MCF 10A (cell line): ENCODE measurements around the gene PTPRG. TPM values are rescaled to one million over a fixed set of nuclear protein-coding genes. Genes with fewer than 3 reads are reported as not detected.

ENCODE experiments used
- BruUV-seq: library from RNA; stranded (reverse); fragments of 400-500 nt; replicated peaks from 2 replicates; lab custom pipeline; 2021; lab: Mats Ljungman, UMichigan
- CTCF ChIA-PET: fragments of 300-600 bp; sonication (Branson Sonifier 250); formaldehyde crosslinking; extraction: SDS; loops from one replicate; lab custom pipeline; 2021; ENCODE audit warnings: antibody characterized with exemption, inconsistent platforms; lab: Yijun Ruan, JAX
- POLR2A ChIA-PET: fragments of 300-600, 350-650 bp; sonication (Branson Sonifier 250); formaldehyde crosslinking; extraction: SDS; loops from one replicate; lab custom pipeline; 2020; ENCODE audit warnings: antibody characterized with exemption, inconsistent platforms; lab: Yijun Ruan, JAX
- DNase-seq: peaks from one replicate; pipeline ENCODE4 v3.0.0-alpha.2; 2018; ENCODE audit not compliant: unreplicated experiment
- H3K27ac Mint-ChIP-seq: one replicate; pipeline ENCODE4 v1.8.0; 2022; ENCODE audit warnings: mild to moderate bottlenecking, low read depth, mixed read lengths; ENCODE audit not compliant: unreplicated experiment
- H3K27me3 Mint-ChIP-seq: one replicate; pipeline ENCODE4 v1.8.0; 2022; ENCODE audit warnings: mixed read lengths; ENCODE audit not compliant: insufficient read depth, unreplicated experiment
- H3K36me3 Mint-ChIP-seq: one replicate; pipeline ENCODE4 v1.8.0; 2022; ENCODE audit warnings: mild to moderate bottlenecking, moderate library complexity, mixed read lengths; ENCODE audit not compliant: insufficient read depth, unreplicated experiment
- H3K4me1 Mint-ChIP-seq: one replicate; pipeline ENCODE4 v1.8.0; 2022; ENCODE audit warnings: mixed read lengths; ENCODE audit not compliant: insufficient read depth, unreplicated experiment
- H3K4me3 Mint-ChIP-seq: one replicate; pipeline ENCODE4 v1.8.0; 2022; ENCODE audit warnings: mild to moderate bottlenecking, moderate library complexity, mixed read lengths; ENCODE audit not compliant: unreplicated experiment
- H3K9me3 Mint-ChIP-seq: one replicate; pipeline ENCODE4 v1.8.0; 2022; ENCODE audit warnings: mixed read lengths; ENCODE audit not compliant: unreplicated experiment
- intact Hi-C: fragments of 100-400 bp; cut with micrococcal nuclease; formaldehyde crosslinking; loops from 2 replicates; pipeline ENCODE4 v1.14.1; 2022
- total RNA-seq: library from RNA; stranded (reverse); gene quantifications from 2 replicates; pipeline ENCODE4 v1.2.3, GENCODE V29; 2022
- TF ChIP-seq, protein P1 (sequence below): fragments of 200-600 bp; IDR thresholded peaks from one replicate; pipeline ENCODE4 v1.8.0; 2022; ENCODE audit warnings: antibody characterized with exemption, mild to moderate bottlenecking; ENCODE audit not compliant: unreplicated experiment

Gene PTPRG
- total RNA-seq, 1 experiment from 2014 or later: 54.5 TPM

GRCh38 chr3:62203561-62203960 is 642.2 kb downstream of the PTPRG start:
- no peaks in the 10 kb centered on the region for H3K4me1 Mint-ChIP-seq
- BruUV-seq: no TSS peak
- POLR2A ChIA-PET: no interaction called here
- no peaks in the 10 kb centered on the region for H3K9me3 Mint-ChIP-seq
- DNase-seq: no peak
- H3K4me3 Mint-ChIP-seq: no peak overlapping the region
- peaks cover 43% of the 10 kb centered on the region for H3K36me3 Mint-ChIP-seq
- TF ChIP-seq, protein P1, sequence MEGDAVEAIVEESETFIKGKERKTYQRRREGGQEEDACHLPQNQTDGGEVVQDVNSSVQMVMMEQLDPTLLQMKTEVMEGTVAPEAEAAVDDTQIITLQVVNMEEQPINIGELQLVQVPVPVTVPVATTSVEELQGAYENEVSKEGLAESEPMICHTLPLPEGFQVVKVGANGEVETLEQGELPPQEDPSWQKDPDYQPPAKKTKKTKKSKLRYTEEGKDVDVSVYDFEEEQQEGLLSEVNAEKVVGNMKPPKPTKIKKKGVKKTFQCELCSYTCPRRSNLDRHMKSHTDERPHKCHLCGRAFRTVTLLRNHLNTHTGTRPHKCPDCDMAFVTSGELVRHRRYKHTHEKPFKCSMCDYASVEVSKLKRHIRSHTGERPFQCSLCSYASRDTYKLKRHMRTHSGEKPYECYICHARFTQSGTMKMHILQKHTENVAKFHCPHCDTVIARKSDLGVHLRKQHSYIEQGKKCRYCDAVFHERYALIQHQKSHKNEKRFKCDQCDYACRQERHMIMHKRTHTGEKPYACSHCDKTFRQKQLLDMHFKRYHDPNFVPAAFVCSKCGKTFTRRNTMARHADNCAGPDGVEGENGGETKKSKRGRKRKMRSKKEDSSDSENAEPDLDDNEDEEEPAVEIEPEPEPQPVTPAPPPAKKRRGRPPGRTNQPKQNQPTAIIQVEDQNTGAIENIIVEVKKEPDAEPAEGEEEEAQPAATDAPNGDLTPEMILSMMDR: no peak
- intact Hi-C loops: loop anchor here (5.0 kb wide), 2 partner anchors 129 to 1029 kb away; no protein-coding TSS in a partner anchor
- H3K27me3 Mint-ChIP-seq: no peaks in the 10 kb centered on the region
- H3K27ac Mint-ChIP-seq: no peak overlapping the region
- CTCF ChIA-PET: interaction anchor here (0.7 to 7.5 kb wide), 5 partner anchors 9 to 673 kb away, joined by 3 to 92 read pairs (median 5); no protein-coding TSS in a partner anchor

DNA sequence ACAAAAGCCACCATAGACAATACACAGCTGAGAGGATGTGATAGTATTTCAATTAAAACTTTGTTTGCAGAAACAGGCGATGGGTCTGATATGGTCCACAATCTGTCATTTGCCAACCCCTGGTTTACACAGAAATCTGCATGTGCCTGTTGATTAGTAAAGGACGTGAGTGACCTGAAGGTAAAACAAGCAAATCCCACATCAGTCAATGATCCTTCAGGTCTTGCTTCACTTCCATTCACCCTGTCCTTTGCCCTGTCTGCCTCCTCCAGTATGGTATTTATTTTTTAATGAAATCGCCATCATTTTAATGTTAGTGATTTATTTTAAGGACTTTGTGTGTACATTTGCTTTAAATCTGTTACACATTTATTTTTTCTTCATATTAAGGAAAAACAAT is 645.8 kb downstream of the PTPRG start:
- Mint-ChIP-seq H3K4me3 (no peak overlapping the region), H3K36me3 (peaks cover 44% of the 10 kb centered on the region), H3K9me3 (no peaks in the 10 kb centered on the region), H3K4me1 (no peaks in the 10 kb centered on the region), H3K27me3 (no peaks in the 10 kb centered on the region), H3K27ac (no peak overlapping the region)
- no TSS peak for BruUV-seq
- no peak for DNase-seq
- TF ChIP-seq, protein P1: no peak
- ChIA-PET POLR2A (interaction anchor here (0.7 kb wide), 1 partner anchor 392 kb away, joined by 3 read pairs; no protein-coding TSS in a partner anchor), CTCF (interaction anchor here (0.7 to 1.9 kb wide), 3 partner anchors 20 to 351 kb away, joined by 3 to 9 read pairs (median 8); no protein-coding TSS in a partner anchor)
- intact Hi-C loops: no loop called here

GRCh38 chr3:62208385-62208784 is 647.0 kb downstream of the PTPRG start:
- ChIA-PET CTCF (interaction anchor here (0.6 to 1.9 kb wide), 3 partner anchors 20 to 747 kb away, joined by 3 to 8 read pairs (median 3); no protein-coding TSS in a partner anchor), POLR2A (no interaction called here)
- Mint-ChIP-seq H3K27ac (no peak overlapping the region), H3K27me3 (no peaks in the 10 kb centered on the region), H3K4me1 (no peaks in the 10 kb centered on the region), H3K9me3 (no peaks in the 10 kb centered on the region), H3K36me3 (peaks cover 44% of the 10 kb centered on the region), H3K4me3 (no peak overlapping the region)
- no peak for DNase-seq
- BruUV-seq: no TSS peak
- TF ChIP-seq, protein P1: no peak
- intact Hi-C loops: no loop called here

DNA sequence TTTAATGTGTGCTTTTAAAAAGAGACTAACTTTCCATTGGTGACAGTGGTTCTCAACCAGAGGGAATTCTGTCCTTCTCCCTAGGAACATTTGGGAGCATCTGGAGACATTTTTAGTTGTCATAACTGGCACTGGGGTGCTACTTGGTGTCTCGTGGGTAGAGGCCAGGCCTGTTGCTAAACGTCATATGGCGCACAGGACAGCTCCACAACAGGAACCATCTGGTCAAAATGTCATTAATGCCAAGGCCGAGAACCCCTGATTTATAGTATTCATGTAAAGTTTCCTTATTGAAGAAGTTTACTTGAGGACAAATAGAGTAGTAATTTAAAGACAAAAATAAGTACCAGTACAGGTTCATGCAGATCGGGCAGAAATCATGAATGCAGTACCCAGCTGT is 647.7 kb downstream of the PTPRG start:
- intact Hi-C loops: no loop called here
- CTCF ChIA-PET: no interaction called here
- TF ChIP-seq, protein P1: no peak
- no peak for DNase-seq
- BruUV-seq: no TSS peak
- Mint-ChIP-seq H3K9me3 (no peaks in the 10 kb centered on the region), H3K27me3 (no peaks in the 10 kb centered on the region), H3K36me3 (peaks cover 47% of the 10 kb centered on the region), H3K4me3 (no peak overlapping the region), H3K27ac (no peak overlapping the region), H3K4me1 (no peaks in the 10 kb centered on the region)
- POLR2A ChIA-PET: no interaction called here
